GM12878 (cell line): ENCODE measurements around the gene PELO. TPM values are rescaled to one million over a fixed set of nuclear protein-coding genes. Genes with fewer than 3 reads are reported as not detected.

Source experiments
- ATAC-seq: fragments of 200-7000 bp; cut with Tn5 transposase; 3 replicates; pipeline ENCODE4 v1.9.1; 2020; ENCODE audit warnings: mild to moderate bottlenecking, moderate library complexity
- BruUV-seq: library from RNA; stranded (reverse); fragments of 400-500 nt; replicated peaks from 2 replicates; lab custom pipeline; 2021; lab: Mats Ljungman, UMichigan
- CTCF ChIA-PET: fragments of 300-600 bp; sonication (Branson Sonifier 250); formaldehyde crosslinking; extraction: SDS; loops from one replicate; lab custom pipeline; 2021; ENCODE audit warnings: inconsistent platforms; lab: Yijun Ruan, JAX
- POLR2A ChIA-PET: fragments of 350-600 bp; formaldehyde crosslinking; extraction: SDS; loops from one replicate; lab custom pipeline; 2021; ENCODE audit warnings: inconsistent platforms; lab: Charles Lee
- RAD21 ChIA-PET: fragments of 300-600 bp; sonication (Branson Sonifier 250); formaldehyde crosslinking; loops from one replicate; lab custom pipeline; 2023; ENCODE audit warnings: antibody characterized with exemption; ENCODE audit not compliant: unreplicated experiment; lab: Charles Lee
- SMC1A ChIA-PET: fragments of 300-600 bp; sonication (Branson Sonifier 250); formaldehyde crosslinking; loops from one replicate; lab custom pipeline; 2023; ENCODE audit not compliant: unreplicated experiment, uncharacterized antibody; lab: Charles Lee
- DNase-seq: peaks from one replicate; pipeline ENCODE4 v3.0.0-alpha.2; 2011; ENCODE audit warnings: low read depth, low spot score
- FAIRE-seq: peaks from 3 replicates; lab custom pipeline; 2011; peaks lifted over from hg19 to GRCh38; lab: Jason Lieb, UNC
- H2AFZ ChIP-seq: 2 replicates; pipeline ENCODE4 v1.6.0; 2011; ENCODE audit warnings: low read depth, low read length, control low read depth; ENCODE audit not compliant: control insufficient read depth
- H3K27ac ChIP-seq: 2 replicates; pipeline ENCODE4 v1.5.1; 2011; ENCODE audit warnings: control low read depth; ENCODE audit not compliant: control insufficient read depth, insufficient read depth
- H3K27me3 ChIP-seq, 2 experiments: replicated peaks in 1 of 2; 2 replicates each; pipeline versions ENCODE4 v1.6.0 to v1.6.1; 2011; ENCODE audit warnings: low read length in 1 of 2; ENCODE audit not compliant: control insufficient read depth in 2 of 2, insufficient read depth in 2 of 2
- H3K36me3 ChIP-seq, 2 experiments: 2 replicates each; pipeline ENCODE4 v1.5.1; 2011; ENCODE audit warnings: low read length in 1 of 2; ENCODE audit not compliant: control insufficient read depth in 2 of 2, insufficient read depth in 2 of 2
- H3K4me1 ChIP-seq: 2 replicates; pipeline ENCODE4 v1.6.1; 2011; ENCODE audit warnings: mild to moderate bottlenecking, low read length, moderate library complexity, mixed read lengths; ENCODE audit not compliant: control insufficient read depth, insufficient read depth
- H3K4me2 ChIP-seq: 2 replicates; pipeline ENCODE4 v1.6.0; 2011; ENCODE audit warnings: control low read depth; ENCODE audit not compliant: control insufficient read depth, insufficient read depth
- H3K4me3 ChIP-seq: fragments of 200-600 bp; sonication (generic); 2 replicates; pipeline ENCODE4 v1.5.1; 2016
- H3K79me2 ChIP-seq: 2 replicates; pipeline ENCODE4 v1.6.0; 2011; ENCODE audit warnings: low read length; ENCODE audit not compliant: control insufficient read depth, insufficient read depth
- H3K9ac ChIP-seq: 2 replicates; pipeline ENCODE4 v1.8.0; 2011; ENCODE audit warnings: low read length, control low read depth, mixed read lengths; ENCODE audit not compliant: control insufficient read depth, insufficient read depth
- H3K9me3 ChIP-seq: replicated peaks from 3 replicates; pipeline ENCODE4 v1.5.1; 2011; ENCODE audit warnings: mild to moderate bottlenecking, low read length; ENCODE audit not compliant: control insufficient read depth, insufficient read depth
- H4K20me1 ChIP-seq: 2 replicates; pipeline ENCODE4 v1.6.0; 2011; ENCODE audit not compliant: control insufficient read depth, insufficient read depth
- ATF2 ChIP-seq: IDR thresholded peaks from 2 replicates; pipeline ENCODE4 v1.6.1; 2012; ENCODE audit warnings: low read length, inconsistent platforms
- CBX5 ChIP-seq: sonication (generic); IDR thresholded peaks from 2 replicates; pipeline ENCODE4 v1.6.1; 2016; ENCODE audit warnings: low read depth, moderate library complexity, mild to moderate bottlenecking, inconsistent platforms
- IRF4 ChIP-seq: IDR thresholded peaks from 2 replicates; pipeline ENCODE4 v1.6.1; 2011; ENCODE audit warnings: low read depth, low read length
- JUNB ChIP-seq: IDR thresholded peaks from 2 replicates; pipeline ENCODE4 v1.6.1; 2016; ENCODE audit warnings: antibody characterized with exemption, mild to moderate bottlenecking
- SMC3 ChIP-seq: IDR thresholded peaks from 2 replicates; pipeline ENCODE4 v1.6.1; 2011; ENCODE audit warnings: low read length, improper control_type of control experiment, borderline replicate concordance
- TARDBP ChIP-seq: IDR thresholded peaks from 2 replicates; pipeline ENCODE4 v1.6.1; 2016; ENCODE audit warnings: borderline replicate concordance
- USF1 ChIP-seq: IDR thresholded peaks from 2 replicates; pipeline ENCODE4 v1.6.1; 2011; ENCODE audit warnings: borderline replicate concordance, low read depth, mild to moderate bottlenecking, moderate library complexity, mixed read lengths, low read length; ENCODE audit not compliant: insufficient read depth; ENCODE audit errors: extremely low read length
- WGBS: methylation state at CpG from one replicate; pipeline ENCODE4 v1.1.6; 2016; ENCODE audit warnings: low lambda C conversion rate; ENCODE audit not compliant: insufficient replicate concordance, insufficient coverage; ENCODE audit errors: missing lambda C conversion rate; 5-methylcytosine and 5-hydroxymethylcytosine counted together
- in situ Hi-C: fragments of 300-500 bp; cut with MboI; formaldehyde crosslinking; loops from 9 replicates; pipeline ENCODE4 v1.14.3; 2018; ENCODE audit warnings: mixed read lengths
- intact Hi-C: fragments of 100-400 bp; cut with micrococcal nuclease; formaldehyde crosslinking; loops from one replicate; pipeline ENCODE4 v1.14.2; 2022; ENCODE audit not compliant: unreplicated experiment
- polyA plus RNA-seq, 11 experiments: library from polyadenylated mRNA; depleted of rRNA in 4 of 11; unstranded in 6 of 11; stranded (reverse) in 5 of 11; fragments of >200 nt; fragmentation: Nextera tagmentation in 4 of 11; fragmentation: Illumina TruSeq in 1 of 11; extraction: Ambion mirVana in 4 of 11; extraction: Trizol in 1 of 11; gene quantifications; 1 replicate in 1 of 11; 2 replicates in 10 of 11; pipeline versions ENCODE4 v1.2.1 to v1.2.3, GENCODE V29; 2011 to 2016; ENCODE audit warnings: inconsistent platforms in 2 of 11, missing spikeins in 2 of 11, low read depth in 1 of 11
- total RNA-seq, 4 experiments: library from RNA; depleted of rRNA in 3 of 4; stranded (reverse); fragments of >200 nt in 3 of 4; fragmentation: Illumina TruSeq in 1 of 4; extraction: Trizol in 1 of 4; gene quantifications; 2 replicates each; pipeline versions ENCODE4 v1.2.1 to v1.2.3, GENCODE V29; 2013 to 2021

PELO gene
- total and polyA plus RNA-seq, 10 of the 15 experiments (the other 5 are each of a cell fraction or from before 2014, with no cell fraction given): 5.6 to 11.9 (median 8.7) TPM

DNA sequence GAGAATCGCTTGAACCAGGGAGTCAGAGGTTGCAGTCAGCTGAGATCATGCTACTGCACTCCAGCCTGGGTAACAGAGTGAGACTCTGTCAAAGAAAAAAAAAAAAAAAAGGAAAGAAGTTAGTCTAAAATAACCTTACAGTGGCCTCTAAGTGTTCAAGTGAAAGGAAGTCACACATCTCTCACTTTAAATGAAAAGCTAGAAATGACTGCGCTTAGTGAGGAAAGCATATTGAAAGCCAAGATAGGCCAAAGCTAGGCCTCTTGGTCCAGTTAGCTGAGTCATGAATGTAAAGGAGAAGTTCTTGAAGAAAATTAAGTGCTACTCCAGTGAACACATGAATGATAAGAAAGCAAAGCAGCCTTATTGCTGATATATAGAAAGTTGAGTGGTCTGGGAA is 38.1 kb downstream of the PELO start:
- POLR2A ChIA-PET: interaction anchor here (0.7 kb wide), 1 partner anchor 25 kb away, joined by 4 read pairs; no protein-coding TSS in a partner anchor
- H3K4me3 ChIP-seq: no peak overlapping the region
- WGBS: 91% methylated on average over 2 of the region's 2 CpGs
- FAIRE-seq (peak; percentile 56), DNase-seq (peak; percentile 13), ATAC-seq (peak; percentile 64)
- H3K27me3 ChIP-seq: no peaks in the 10 kb centered on the region
- no peak overlapping the region for H3K27ac ChIP-seq
- intact Hi-C loops: no loop called here
- SMC1A ChIA-PET: no interaction called here
- BruUV-seq: no TSS peak
- CTCF ChIA-PET: interaction anchor here (0.5 to 0.8 kb wide), 4 partner anchors 8 to 1404 kb away, joined by 3 read pairs; no protein-coding TSS in a partner anchor
- no peak overlapping the region for H3K4me2 ChIP-seq
- RAD21 ChIA-PET: interaction anchor here (1.0 kb wide), 1 partner anchor 22 kb away, joined by 5 read pairs; no protein-coding TSS in a partner anchor
- H3K4me1 ChIP-seq: no peaks in the 10 kb centered on the region
- H3K9me3 ChIP-seq: no peaks in the 10 kb centered on the region; the same call in 2 of the 3 replicates
- no peaks in the 10 kb centered on the region for H3K79me2 ChIP-seq
- H2AFZ ChIP-seq: no peak overlapping the region
- in situ Hi-C loops: no loop called here
- H3K9ac ChIP-seq: no peak overlapping the region
- no peaks in the 10 kb centered on the region for H4K20me1 ChIP-seq
- no peaks in the 10 kb centered on the region for H3K36me3 ChIP-seq
- peak; percentile 47; the same call in 1 of the 2 replicates for TF ChIP-seq JUNB
- TF ChIP-seq ATF2: 0 out of 2 replicates have a peak, but pooled peaks have one; percentile 17
- no peak for TF ChIP-seq TARDBP
- no peak for TF ChIP-seq SMC3
- TF ChIP-seq IRF4: 0 out of 2 replicates have a peak, but pooled peaks have one; percentile 14
- TF ChIP-seq USF1: no peak
- TF ChIP-seq CBX5: 0 out of 2 replicates have a peak, but pooled peaks have one; percentile 16
- TF ChIP-seq, all 136 proteins: peak for 4
